Measurements from ENCODE around the gene TIGD1. TPM values are rescaled to one million over a fixed set of nuclear protein-coding genes. Genes with fewer than 3 reads are reported as not detected.
"Not testable (repeated sequence)": the region's sequence is repeated elsewhere in the genome, so short reads cannot be mapped to it uniquely, and the experiment has no call there.

TIGD1 gene
- total RNA-seq, 1 donor from 2014 or later = 5.1 TPM

DNA sequence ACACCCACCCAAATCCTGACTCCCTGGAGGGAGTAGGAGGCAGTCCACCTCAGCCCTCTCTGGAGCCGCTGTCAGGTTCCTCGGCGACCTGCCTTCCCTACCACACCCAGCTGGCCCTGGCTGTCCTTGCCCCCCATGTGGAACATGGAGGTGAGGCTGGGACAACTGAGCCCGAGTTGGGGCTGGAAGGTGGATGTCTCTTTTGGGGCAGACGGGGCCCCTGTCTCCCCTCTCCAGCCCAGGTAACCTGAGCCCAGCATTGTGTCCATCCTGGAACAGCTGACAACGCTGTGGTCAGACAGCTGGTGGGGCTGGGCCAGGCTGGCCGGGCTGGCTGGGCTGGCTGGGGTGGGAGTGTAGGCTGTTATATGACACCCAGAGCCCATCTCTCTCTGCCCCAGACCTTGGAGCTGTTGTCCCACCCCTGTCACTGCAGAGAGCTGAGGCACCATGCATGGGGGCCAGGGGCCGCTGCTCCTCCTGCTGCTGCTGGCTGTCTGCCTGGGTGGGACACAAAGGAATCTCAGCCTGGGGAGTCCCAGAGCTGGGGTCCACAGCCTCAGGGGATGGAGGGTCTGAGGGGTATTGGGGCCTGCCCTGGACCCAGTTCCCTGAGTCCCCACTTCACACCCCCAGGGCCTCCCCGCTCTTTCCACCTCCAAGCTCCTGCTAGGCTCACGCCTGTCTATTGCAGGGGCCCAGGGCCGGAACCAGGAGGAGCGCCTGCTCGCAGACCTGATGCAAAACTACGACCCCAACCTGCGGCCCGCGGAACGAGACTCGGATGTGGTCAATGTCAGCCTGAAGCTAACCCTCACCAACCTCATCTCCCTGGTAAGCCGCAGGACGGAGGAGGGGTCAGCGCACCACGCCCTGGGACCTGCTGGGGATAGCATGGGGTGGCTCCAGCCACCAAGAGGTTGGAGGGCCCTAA is 10.8 kb downstream of the TIGD1 start, which contains the start of gene CHRNG:
TSS of gene CHRNG (plus strand) at position 395 of the 934 bp plus-strand sequence. CDS start at position 451, 56 bp downstream.
- no peak for DNase-seq

DNA sequence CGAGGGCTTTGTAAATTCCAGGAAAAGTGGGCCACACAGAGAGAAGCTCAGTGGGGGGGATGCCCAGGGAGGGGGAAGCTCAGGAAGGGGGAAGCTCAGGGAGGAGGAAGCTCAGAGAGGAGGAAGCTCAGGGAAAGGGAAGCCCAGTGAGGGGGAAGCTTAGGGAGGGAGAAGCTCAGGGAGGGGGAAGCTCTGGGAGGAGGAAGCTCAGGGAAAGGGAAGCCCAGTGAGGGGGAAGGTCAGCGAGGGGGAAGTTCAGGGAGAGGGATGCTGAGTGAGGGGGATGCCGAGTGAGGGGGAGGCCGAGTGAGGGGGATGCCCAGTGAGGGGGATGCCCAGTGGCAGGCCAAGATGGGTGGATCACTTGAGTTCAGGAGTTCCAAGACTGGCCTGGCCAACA is 11.7 kb downstream of the TIGD1 start:
- no peak for DNase-seq

DNA sequence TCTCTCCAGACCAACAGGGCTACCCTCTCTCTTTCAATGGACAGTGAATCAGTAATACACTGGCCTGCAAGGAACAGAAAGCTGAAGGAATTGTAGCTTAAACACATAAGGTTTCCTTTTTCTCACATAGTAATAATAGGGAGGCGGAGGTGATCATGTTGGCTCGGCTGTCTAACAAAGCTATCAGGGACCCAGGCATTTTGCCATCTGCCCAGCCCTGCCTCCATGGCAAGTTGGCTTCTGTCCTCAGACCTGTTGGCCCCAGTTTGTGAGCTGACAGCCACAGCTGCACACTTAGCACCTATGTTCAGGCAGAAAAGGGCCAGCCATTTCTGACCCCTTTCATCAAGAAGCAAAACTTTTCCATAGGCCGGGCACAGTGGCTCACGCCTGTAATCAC is 12.9 kb downstream of the TIGD1 start:
- no peak for DNase-seq

DNA sequence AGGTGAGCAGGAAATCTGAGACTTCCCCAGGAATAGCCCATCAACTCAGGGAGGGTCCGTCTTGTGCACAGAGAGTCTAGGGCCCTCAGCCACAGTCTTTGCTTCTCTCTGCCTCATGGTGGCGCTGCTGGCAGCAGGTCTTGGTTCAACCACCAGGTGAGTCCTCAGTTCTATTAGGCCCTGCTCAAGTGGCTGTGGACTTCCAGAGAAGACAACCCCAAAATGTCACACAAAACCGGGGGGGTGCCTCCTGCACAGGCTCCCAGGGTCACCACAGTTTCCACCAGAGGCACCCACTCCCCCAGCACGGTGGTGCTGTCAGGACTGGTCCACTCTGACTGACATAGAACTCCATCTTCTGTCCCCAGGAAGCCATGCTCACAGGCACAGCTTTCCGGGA is 13.3 kb downstream of the TIGD1 start:
- no peak for DNase-seq

DNA sequence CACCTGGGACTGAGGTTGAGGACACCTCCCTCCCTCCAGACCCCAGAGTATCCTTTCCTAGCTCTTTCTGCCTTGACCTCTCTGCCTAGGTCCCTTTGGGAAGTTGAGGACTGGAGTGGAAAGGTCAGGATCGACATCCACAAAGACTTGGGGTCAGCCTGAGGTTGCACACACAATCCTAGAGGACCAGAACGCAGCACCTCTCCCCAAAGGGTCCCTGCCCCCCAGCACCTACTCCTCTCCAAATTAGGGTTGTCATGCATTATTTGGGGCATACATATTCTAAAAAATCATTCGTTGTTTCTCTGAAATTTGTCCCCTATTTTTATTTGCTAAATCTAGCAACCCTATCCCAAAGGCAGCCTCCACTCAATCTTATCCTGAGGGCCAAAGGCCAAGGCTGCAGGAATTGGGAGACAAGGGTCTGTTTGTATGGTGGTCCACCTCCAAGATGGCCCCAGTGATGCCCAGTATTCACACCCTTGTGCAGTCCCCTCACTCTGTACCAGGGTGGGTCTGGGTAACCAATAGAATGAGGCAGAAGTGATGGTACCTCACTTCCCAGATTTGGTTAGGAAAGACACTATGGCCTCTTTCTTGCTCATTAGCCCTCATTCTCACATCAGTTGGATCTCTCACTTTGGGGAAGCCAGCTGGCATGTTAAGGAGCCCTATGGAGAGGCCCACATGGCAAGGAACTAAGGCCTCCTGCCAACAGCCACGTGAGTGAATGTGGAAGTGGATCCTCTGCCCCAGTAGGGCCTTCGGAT is 14.4 kb downstream of the TIGD1 start:
- no peak for DNase-seq

DNA sequence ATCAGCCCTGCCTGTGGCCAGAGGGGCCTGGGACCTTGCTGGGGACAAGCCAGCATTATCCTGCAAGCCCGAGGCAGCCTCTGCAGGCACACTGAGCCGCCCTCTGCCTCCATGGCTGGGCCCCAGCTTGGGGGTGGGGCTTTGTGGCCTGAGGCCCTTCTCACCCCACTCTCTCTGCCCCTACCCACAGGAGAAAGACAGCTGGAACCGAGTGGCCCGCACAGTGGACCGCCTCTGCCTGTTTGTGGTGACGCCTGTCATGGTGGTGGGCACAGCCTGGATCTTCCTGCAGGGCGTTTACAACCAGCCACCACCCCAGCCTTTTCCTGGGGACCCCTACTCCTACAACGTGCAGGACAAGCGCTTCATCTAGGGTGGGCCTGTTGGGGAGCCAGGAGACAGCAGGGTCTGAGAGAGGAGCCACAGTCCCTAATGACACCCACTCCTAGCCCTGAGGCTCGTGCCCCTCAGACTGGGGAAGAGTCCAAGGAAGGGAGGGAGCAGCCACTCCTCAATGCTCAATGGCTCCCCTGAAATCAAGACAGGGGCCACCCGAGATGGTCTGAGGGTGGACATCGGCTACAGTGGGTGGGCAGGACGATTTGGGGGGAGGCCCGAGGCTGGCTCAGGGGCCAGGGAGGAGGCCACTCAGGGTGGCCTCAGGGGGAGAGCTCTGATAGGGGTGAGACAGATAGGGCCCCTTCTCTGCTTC is 15.3 kb downstream of the TIGD1 start:
- DNase-seq = no peak

DNA sequence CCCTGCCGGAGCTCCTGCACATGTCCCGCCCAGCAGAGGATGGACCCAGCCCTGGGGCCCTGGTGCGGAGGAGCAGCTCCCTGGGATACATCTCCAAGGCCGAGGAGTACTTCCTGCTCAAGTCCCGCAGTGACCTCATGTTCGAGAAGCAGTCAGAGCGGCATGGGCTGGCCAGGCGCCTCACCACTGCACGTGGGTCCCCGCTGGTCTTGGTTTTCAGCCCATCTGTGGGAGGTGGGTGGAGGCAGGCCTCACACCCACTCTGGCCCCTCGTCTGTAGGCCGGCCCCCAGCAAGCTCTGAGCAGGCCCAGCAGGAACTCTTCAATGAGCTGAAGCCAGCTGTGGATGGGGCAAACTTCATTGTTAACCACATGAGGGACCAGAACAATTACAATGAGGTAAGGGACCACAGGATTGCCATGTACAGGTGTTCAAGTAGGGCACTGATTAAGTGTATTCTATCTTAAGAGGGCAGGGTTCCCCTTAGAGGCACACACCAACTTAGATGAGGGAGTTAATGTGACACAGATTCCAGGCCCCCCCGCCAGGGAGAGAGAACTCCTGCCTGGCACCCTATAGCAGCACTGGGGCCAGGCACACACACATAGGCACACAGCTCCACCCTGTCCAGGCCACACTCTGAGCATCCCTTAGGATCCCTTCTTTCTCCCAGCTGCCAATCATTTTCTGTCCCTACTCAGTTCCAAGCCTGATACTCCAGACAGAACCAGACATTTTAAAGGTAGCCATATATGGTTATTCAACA is 16.2 kb downstream of the TIGD1 start:
- no peak for DNase-seq

DNA sequence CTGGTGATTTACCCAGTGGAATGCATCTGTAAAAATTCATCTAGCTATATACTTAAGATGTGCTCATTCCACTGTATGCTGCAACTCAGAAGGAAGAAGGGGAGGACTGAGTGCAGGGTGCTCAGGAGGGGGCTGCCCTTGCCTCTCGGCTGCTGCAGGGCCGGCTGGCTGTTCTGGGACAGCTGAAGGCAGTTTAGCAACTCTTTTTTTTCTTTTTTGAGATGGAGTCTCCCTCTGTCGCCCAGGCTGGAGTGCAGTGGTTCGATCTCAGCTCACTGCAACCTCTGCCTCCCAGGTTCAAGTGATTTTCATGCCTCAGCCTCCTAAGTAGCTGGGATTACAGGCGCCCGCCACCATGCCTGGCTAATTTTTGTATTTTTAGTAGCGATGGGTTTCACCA is 17.5 kb downstream of the TIGD1 start:
- not testable (repeated sequence) for DNase-seq

DNA sequence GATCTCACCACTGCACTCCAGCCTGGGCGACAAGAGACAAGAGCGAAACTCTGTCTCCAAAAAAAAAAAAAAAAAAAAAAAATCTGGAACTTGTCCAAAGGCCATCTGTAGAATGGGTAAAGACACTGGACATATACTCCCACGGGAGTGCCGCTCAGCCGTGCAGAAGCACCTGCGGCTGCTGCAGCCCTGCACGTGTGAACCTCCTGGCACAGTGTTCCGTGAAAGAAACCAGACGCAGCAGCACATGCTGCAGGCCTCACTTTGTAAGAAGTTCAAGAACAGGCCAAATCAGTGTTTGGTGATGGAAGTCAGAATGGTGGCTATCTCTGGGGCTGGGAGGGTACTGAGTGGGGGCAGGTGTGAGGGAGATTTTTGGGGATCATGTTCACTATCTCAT is 17.9 kb downstream of the TIGD1 start:
- no peak for DNase-seq

DNA sequence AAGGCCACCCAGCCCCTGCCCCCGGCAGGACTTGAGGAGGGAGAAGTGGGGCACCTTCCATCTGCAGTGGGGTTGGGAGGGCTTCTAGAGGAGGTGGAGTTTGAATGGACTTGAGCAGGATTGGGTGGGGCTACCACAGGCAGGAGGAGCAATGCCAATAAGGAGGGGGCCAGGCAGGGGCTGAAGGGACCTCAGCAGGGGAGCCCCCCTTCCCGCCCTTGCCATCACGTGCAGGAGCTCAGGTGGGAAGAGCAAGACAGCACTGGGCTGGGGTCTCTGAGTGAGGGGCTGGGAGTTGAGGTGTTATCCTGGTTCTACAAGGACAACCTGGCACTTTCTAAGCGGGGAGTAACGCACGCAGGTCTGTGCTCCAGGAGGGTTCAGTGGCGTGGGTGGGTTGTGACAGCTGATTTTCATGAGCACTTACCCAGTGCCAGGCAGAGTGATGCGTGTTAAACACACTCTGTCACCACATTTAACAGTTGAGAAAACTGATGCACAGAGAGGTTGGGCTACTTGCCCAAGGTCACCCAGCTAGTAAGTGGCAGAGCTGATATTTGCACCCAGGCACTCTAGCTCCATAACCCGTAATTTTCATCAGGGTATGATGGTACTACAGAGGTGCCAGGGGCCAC is 19.6 kb downstream of the TIGD1 start:
- no peak for DNase-seq

DNA sequence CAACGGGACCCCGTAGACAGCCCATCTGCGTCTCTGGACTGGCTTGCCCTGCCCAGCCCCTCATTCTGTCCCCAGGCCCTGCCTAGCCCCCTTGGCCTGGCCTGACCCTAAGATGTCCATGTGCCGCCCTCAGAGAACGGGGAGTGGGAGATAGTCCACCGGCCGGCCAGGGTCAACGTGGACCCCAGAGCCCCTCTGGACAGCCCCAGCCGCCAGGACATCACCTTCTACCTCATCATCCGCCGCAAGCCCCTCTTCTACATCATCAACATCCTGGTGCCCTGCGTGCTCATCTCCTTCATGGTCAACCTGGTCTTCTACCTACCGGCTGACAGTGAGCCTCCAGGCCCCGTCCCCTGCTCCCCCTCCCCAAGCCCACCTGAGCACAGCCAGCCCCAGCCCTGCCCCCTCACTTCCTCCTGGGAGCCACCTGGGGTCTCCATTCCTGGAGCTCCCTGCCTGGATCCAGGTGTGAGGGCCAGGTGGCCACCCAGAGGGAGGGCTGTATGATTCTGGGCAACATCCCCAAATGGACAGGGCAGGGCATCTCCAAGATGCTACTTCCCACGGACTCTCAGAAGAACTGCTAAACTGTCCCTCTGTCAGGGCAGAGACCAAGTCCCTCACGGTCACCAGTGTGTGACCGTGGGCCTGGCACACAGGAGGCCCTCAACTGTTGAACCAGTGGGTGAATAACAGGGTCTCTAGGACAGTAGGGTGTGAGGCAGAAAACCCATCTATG is 20.4 kb downstream of the TIGD1 start:
- DNase-seq = no peak

DNA sequence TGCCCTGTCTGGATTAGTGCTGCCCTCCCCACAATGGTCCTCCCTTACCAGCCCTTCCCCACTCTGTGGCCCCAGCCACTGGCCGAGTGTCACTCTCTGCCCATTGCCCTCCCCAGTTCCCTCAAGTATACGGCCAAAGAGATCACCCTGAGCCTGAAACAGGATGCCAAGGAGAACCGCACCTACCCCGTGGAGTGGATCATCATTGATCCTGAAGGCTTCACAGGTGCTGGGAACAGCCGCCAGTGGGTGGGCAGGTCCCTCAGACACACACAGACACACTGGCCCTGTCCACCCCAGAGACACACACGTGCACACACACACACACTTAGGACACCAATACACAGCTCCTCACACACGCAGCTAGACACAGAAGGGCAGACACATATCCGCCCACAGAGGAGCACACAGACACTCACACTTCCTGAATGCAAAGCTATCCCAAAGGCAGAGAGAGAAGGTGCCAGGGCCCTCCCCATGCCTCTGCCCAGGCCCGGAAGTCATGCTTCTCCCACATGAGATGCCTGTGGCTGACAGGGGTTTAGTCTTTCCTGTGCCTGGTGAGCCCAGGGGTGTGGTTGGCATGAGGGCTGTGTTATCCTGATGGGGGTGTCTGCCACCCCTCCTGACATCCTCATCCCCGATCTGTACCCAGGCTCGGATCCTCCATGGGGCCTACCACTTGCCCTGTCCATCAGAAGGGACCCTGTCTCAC is 21.5 kb downstream of the TIGD1 start:
- DNase-seq = no peak

DNA sequence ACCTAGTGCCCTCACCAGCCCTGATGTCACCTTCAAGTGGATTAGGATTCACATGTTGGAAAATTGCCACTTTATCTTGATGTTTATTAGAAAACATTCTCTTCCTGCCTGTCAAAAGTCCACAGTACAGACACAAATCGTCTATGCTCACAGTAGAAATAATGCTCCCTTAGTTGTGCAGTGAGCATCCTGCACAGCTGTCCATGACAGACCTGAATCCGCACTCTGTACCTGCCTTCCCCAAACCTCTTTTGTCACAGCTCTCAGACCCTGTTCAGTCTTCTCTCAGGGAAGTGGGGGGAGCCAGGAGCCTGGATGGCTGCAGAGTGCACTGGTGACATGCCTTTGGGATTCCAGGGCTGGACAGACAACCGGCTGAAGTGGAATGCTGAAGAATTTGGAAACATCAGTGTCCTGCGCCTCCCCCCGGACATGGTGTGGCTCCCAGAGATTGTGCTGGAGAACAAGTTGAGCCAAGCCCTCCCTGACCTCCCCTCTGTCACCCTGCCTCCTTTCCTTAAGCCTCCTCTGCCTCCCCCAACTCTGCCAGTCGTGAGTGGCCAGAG is 22.4 kb downstream of the TIGD1 start:
- DNase-seq = no peak

DNA sequence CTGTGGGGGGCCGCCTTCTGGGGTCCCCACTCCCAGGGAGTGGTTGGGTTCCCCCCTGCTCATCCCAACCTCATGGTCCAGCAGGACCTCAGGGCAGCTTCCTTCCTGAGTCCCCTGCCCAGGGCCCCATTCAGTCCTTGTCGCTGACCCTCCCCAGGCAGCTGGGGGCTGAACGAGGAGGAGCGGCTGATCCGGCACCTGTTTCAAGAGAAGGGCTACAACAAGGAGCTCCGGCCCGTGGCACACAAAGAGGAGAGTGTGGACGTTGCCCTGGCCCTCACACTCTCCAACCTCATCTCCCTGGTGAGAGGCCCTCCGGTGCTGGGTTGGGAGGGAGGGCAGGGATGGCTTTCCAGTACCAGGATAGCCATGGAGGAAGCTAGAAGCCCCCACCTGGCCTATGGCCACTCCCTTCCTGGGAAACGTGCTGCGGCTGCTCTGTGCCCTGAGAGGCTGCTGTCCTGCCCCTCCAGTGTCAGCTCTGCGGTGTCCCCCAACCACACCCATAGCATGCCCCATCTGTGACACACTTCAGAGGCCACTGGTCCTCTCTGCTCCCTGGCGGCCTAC is 23.9 kb downstream of the TIGD1 start:
- no peak for DNase-seq

DNA sequence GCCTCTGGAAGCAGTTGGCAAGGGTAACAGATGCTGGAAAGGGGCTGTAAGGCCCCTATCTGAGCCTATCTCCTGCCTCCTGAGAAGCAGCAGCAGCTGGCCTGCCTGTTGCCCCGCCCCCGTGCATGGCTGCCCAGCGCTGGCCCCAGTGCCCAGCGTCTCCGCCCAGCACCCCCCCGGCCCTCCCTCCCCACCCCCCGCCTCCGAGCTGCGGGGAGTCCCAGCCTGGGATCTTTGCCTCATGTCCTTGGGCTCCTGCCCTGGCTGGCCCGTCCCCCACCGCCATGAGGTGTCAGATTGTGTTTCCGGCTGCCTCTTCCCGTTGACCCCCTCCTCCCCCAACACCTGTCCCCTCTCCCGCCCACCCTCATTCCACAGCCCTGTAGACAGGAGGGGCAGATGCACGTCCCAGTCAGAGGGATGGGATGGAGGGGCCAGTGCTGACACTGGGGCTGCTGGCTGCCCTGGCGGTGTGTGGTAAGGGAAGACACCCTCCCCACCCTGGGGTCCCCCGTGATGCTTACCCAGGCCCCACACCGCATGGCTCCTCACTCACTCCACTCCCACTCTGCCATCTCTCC is 24.5 kb downstream of the TIGD1 start, which contains the start of gene CHRND:
TSS of gene CHRND (plus strand) at position 370 of the 581 bp plus-strand sequence. CDS start at position 426, 56 bp downstream.
- no peak for DNase-seq

DNA sequence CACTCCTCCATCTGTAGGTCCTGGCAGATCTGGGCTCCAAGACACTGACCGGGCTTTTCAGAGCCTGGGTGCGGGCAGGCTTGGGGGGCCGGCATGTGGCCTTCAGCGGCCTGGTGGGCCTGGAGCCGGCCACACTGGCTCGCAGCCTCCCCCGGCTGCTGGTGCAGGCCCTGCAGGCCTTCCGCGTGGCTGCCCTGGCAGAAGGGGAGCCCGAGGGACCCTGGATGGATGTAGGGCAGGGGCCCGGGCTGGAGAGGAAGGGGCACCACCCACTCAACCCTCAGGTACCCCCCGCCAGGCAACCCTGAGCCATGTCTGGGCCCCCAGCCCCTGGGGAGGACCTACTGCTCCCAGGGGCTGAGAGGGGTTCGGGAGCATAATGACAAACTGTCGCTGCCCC is 25.2 kb downstream of the TIGD1 start:
- no peak for DNase-seq

DNA sequence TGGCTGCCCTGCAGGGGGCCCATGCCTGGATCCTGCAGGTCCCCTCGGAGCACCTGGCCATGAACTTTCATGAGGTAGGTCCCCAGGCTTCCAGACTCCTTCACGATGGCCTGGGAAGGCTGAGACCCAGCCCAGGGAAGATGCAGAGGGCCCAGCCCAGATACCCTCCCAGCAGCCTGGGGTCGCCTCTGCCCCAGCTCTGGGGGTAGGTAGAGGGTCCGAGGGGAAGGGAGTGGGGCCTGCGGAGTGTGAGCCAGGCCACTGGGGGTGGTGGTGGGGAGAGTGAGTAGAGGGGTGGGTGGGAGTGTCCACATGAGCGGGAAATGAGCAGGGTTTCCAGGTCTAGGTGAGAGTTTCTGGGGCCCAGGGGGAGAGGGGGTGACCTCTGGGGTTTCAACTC is 25.6 kb downstream of the TIGD1 start:
- DNase-seq = no peak
